Cardiac septum (tissue), 1 donor: ENCODE measurements around the gene VANGL2. TPM values are rescaled to one million over a fixed set of nuclear protein-coding genes. Genes with fewer than 3 reads are reported as not detected.

Source experiments
- DNase-seq: peaks from one replicate; pipeline ENCODE4 v3.0.0-alpha.2; 2020; ENCODE audit warnings: low spot score
- intact Hi-C: fragments of 100-400 bp; cut with DNase I; formaldehyde crosslinking; loops from one replicate; pipeline ENCODE4 v1.14.0; 2022
- total RNA-seq: library from RNA; stranded (reverse); fragmentation: NEBNext Ultra II Directional; extraction: Animal tissue kit (Norgen Biotek cat#: 25700); gene quantifications from one replicate; pipeline ENCODE4 v1.2.1, GENCODE V29; 2021
- donor health status: DM: no; HTN: no; CAD: no.

Gene VANGL2
- total RNA-seq, 1 donor from 2014 or later, result 1.4 TPM

DNA sequence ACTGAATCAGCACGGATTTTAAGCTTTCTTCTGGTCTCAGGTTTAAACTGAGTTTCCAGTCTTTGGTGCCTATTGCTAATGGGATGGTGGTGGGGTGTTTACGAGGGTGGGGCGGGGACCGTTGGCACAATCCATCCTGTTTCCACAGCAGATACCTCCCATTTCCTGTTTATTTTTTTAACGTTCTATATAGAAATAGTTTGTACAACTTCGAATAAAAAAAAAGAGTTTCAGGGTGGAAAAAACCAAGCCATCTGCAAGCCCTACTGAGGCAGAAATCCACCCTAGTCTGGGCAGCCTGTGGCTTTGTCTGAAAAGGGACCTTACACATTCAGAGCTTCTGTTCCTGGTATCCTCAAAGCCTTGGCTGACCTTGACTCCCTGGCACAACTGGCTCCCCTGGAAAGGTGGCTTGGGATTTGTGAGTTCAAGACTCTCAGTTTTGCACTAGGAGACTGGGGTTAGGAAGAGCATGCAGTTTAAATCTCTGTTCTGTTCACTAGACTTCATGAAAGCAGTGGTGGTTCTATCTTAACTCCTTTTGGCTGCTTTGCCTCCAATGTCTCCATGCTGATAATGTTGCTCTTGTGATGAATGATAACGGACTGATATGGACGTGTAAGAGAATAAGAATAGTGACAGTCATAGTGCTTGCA lies 46.7 kb downstream of the VANGL2 start:
- intact Hi-C loops, result no loop called here
- DNase-seq, result no peak

DNA sequence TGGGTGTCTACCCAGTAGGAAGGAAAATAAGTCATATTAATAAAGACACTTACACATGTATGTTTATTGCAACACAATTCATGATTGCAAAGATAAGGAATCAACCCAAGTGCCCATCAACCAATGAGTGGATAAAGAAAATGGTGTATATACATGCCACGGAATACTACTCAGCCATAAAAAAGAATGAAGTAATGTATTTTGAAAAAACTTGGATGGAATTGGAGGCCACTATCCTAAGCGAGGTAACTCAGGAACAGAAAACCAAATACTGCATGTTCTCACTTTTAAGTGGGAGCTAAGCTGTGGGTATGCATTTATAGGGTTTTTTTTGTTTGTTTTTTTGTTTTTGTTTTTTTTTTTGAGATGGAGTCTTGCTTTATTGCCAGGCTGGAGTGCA lies 49.1 kb downstream of the VANGL2 start:
- DNase-seq, result no peak
- intact Hi-C loops, result no loop called here

DNA sequence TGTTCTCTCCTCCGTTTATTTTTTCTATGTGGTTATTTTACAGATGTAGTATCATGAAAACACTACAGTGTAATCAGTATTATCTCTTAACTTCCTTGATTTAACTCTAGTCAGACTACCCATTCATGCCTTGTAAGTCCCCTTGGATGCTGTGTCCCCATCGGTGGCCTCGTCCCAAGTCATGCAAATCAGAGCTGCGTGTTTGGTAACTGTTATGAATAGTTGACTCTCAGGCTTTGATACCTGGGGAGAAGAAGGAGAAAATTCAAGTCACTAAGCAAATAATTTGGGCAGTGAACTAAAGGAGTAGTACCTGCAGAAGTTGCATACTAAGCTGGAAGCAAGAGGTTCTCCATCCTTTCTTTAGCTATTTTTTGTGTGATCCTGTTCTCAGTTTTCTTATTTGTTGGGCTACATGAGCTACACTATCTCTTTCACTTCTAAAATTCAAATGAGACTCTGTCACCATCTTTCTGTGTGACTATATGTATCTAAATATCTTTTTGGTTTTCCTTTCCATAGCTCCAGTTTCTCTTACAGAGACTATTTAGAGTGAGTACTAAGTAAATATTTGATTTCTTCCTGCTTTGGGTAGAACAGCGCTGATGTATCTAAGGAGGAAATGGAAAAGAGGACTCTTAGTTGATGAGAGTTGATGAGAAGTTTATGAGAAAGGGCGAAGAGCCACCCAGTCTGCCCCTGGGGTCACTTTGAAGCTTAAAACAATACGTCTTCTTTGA lies 50.9 kb downstream of the VANGL2 start:
- DNase-seq, result no peak
- intact Hi-C loops, result no loop called here

DNA sequence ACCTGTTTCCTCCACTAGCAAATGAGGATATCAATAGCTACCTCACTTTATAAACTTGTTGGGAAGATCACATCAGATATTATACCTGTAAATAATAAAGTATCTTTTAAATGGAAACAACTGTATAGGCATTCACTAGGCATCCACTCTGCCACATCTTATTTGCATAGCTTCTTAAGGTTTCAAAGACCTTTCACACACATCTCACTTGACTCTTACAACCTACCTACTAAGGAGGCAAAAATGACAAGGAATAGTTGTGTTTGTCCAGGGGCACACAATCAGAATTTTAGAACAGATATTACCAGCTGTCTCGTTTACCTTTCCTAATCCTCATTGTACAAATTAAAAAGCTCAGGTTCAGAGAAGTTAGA lies 51.5 kb downstream of the VANGL2 start:
- DNase-seq, result no peak
- intact Hi-C loops, result no loop called here

DNA sequence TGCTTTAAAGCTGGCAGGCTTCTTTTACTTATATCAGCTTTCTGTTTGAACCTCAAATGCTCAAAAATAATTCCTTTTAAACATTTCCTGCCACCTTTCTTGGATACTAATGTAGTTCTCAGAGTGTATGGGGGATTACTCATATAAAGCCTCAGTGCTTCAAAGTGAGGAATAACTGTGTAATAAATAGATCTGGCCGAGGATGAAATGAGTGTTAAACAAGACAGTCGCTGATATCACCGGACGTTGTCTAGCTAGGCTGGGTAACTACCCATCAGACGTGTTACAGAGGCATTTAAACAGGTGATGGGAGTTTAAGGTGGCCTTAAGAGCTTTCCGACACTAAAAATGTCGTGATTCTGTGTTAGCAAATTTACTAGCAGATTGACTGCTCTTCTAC lies 53.1 kb downstream of the VANGL2 start:
- intact Hi-C loops, result no loop called here
- DNase-seq, result no peak

DNA sequence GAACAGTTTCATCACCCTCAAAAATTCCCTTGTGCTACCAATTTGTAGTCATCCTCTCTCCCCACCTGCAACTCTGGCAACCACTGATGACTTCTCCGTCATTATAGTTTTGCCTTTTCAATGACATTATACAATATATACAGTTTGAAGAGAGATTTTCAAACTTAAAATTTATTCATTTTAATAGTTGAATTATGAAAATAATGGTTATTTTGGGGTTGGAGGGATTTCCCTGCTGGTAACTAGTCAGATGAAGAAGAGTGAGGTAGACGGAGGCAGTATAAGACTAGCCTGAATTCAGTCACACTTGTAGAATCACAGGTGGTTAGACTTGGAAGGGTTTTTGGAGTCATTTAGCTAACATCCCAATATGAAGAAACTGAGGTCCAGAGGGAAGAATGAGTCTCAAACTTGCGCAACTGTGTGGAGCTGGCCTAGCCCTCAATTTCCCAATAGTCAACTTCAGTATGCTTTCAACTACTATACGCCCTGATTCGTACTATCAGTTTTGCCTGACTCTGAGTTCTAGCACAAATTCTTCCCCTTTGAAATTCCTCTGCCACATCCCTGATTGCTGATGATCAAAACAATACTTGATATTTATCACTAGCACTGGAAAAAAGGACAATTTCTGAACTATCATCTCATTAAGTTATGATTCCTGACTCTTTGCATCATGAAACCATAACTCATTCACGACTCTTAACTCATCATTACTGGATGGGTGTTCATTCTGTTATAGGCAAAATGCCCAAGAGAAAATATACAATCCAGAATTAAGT lies 54.2 kb downstream of the VANGL2 start:
- DNase-seq, result no peak
- intact Hi-C loops, result no loop called here

DNA sequence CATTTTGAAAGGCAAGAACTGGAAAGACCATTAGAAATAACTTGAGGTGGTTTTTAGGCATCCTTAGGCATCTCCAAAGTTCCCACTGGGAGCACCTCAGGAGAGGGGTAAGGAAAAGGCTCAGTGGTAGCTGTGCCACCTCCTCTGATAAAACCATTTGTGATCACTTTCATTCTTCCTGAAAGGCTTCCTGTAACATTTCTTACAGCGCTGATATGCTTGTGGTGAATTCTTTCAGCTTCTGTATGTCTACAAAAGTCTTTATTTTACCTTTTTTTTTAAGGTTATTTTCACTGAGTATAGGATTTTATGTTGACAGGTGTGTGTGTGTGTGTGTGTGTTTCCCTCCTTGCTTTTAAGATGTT lies 54.8 kb downstream of the VANGL2 start:
- intact Hi-C loops, result no loop called here
- DNase-seq, result no peak

DNA sequence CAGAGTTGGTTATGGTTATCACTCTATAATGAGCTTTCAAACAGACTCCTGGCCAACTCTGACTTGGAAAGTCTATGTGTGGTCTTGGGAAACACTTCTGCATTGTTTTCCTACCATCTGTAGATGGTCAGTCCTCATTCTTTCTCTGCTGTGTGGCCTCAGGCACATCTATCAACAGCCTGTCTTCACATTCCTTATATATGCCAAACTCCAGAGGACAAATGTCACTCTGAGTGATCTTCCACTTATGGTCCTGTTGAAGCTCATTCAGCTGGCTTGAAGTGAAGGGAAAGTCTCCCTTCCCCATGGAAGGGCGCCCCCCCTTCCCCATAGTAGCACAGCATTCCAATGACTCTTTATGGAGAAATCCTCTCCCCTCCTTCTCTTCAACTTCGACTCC lies 58.7 kb downstream of the VANGL2 start:
- intact Hi-C loops, result no loop called here
- no peak for DNase-seq

DNA sequence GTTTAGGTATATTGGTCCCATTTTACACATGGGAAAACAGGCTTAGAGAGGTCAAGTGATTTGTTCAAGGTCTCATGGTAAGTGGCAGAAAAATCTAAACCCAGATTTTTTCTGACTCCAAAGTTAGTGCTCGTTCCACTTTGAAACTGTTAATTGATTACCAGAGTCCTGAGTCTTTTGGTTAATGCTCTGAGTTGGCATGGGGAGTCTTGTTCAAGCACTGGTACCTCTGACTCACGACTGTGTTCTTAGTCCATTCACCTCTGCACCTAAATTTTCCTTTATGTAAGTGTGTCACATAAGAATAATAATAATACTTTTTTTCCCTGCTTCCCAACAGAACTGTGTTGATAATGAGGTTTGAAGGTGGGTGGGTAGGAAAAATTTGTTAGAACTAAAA lies 59.3 kb downstream of the VANGL2 start:
- no peak for DNase-seq
- intact Hi-C loops, result no loop called here

DNA sequence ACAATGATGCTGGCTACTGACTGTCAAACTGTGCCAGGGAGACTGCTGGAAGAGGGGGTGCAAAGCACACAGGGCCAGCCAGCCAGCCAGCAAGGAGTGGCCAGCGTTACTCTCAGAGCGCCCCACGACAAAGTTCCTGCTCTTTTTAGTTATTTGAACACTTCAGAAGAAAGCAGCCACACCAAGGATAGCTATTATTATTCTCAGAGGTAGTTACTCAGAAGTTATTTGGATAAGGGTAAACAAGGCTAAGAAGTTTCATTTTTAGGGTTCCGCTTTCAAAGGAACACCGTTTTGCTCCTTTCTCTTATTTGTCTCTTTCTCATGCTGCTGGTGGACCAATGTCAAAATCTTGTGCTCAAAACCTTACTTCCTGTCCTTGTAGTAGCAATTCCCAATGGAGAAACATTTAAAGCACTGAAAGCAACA lies 59.9 kb downstream of the VANGL2 start:
- intact Hi-C loops, result no loop called here
- no peak for DNase-seq

DNA sequence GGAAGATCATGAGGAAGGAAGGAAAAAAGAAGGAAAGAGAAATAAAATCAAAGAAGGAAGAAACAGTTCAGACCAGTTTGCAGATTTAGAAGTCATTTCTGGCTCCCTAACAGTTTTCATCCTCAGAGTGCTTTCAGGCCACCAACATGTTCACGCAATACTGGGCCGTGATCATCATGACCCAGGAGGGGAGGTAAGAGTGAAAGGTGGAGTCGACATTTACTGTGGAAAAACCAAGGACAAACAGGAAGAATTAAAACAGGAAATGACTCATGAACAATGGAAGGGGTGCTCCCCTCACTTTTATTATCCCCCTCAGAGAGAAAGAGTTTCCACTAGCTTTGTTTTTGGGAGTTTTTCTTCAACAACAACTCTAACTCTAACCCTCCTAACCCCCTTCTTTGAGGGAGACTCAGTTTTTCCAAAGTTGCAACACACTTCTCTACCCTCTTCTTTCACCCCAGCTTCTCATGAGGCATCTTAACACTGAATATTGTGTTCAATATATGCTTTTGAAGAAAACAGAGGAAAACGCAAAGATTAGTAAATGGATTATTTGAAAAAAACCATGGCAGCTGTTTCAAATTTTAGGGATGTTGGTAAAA lies 60.4 kb downstream of the VANGL2 start:
- no peak for DNase-seq
- intact Hi-C loops, result no loop called here

DNA sequence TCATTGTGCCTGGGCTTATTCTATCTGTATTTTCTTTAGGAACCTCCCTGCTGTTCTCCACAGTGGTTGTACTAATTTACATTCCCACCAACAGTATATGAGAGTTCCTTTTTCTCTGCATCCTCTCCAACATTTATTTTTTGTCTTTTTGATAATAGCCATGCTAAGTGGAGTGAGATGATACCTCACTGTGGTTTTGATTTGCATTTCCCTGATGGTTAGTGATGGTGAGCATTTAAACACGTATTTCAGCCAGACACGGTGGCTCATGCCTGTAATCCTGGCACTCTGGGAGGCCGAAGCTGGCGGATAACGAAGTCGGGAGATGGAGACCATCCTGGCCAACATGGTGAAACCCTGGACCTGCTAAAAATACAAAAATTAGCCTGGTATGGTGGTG lies 64.8 kb downstream of the VANGL2 start:
- no peak for DNase-seq
- intact Hi-C loops, result no loop called here

DNA sequence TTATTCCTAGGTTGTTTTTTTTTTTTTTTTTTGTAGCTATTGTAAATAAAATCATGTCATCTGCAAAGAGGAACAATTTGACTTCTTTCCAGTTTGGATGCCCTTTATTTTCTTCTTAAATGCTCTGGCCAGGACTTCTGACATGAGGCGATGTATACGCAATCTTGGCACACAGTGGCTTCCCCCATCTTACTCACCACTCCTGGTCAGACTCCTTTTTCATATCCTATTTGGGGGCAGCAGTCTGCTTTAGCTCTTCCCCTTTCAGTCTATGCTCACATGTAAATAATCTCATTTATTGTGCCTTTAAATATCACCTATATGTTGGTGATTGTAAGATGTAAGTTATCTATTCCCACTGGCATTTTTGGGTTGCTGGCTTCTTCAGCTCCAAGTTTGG lies 66.6 kb downstream of the VANGL2 start:
- DNase-seq, result no peak
- intact Hi-C loops, result no loop called here

DNA sequence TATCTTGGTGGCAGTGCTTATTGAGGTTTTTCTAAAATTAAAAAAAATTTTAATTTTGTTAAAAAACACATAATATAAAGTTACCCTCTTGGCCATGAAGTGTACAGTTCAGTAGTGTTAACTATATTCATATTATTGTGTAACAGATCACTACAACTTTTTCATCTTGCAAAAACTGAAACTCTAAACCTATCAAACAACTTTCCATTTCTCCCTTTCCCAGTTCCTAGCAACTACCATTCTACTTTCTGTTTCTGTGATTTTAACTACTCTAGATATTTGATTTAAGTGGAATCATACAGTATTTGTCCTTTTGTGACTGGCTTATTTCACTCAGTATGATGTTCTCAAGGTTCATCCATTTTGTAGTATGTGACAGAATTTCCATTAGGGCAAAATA lies 67.2 kb downstream of the VANGL2 start:
- DNase-seq, result no peak

DNA sequence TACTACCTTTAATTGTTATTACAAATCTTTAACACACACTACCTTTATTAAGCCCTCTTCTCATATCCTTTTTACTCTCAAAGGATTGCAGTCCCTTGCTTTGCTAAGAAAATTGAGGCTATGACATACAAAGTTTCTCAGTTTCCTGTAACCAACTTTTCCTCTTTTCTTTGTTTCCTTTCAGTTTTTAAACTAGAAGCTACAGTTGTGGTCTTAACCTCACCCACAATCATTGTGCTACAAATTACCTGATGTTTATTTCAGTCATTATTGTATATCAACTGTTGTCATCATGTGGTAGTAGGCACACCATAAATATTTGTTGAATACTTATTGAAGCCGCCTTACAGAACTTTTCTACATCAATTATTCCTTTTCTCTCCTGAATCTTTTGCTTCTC lies 70.9 kb downstream of the VANGL2 start:
- DNase-seq, result no peak
- intact Hi-C loops, result no loop called here

More for the DNA sequence above, 67.2 kb downstream of the VANGL2 start:
- intact Hi-C loops, result no loop called here

DNA sequence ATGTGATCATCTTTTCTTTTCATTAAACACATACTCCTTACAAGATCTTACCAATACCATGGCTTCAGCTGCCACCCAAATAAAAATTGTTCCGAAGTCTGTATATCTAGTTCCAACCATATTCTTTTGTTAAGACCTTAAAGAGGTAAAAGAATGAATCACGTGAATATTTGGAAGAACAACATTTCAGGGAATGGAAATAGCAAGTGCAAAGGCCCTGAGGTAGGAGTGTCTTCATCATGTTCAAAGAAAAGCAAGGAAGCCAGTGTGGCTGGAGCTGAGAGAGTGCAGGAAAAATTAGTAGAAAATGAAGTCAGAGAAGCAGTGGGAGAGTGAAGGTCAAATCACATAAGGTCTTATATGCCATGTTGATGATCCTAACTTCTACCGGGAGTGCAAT lies 71.7 kb downstream of the VANGL2 start:
- DNase-seq, result no peak
- intact Hi-C loops, result no loop called here

DNA sequence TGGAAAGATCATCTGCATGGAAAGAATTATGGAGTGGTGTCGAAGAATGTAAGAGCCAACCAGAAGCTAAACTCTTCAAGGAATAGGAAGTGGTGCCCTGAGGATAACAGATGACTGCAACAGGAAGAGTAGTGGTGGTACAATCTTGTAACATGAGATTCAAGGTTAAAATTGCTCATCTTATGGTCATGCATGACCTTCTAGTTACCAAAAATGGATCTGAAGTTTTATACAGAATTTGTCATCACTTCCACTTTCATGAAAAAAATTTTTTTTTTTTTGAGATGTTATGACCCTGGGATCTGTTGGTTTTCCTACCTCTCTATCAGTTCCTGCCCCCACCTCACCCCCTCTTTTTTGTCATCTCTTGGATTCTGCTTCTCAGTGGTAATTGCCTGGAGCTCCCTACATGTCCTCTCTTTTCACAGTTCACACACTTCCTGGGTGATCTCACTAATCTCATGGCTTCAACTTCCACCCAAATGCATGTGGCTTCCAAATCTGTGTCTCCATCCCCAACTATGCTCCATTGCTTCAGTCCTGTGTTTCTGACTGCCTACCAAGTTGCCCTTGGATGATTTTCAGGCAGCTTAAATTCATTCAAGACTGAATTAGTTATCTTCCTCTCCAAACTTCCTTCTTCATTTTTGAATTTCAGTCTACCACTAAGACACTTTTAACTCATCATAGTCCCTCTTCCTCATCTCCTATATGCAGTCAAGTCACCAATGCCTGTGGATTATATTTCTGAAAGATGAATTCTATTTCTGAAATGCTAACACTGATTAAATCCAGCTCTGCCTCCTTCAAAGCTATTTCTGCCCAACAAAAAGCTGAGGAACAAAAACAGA lies 74.3 kb downstream of the VANGL2 start:
- no peak for DNase-seq
- intact Hi-C loops, result no loop called here
